ENCODE data around the gene KLF15. TPM values are rescaled to one million over a fixed set of nuclear protein-coding genes. Genes with fewer than 3 reads are reported as not detected.

KLF15 gene
- total and polyA plus RNA-seq, 2 of the 8 experiments (the other 6 are each of a cell fraction or from before 2014, with no cell fraction given), result 15.7 to 19.5 TPM

DNA sequence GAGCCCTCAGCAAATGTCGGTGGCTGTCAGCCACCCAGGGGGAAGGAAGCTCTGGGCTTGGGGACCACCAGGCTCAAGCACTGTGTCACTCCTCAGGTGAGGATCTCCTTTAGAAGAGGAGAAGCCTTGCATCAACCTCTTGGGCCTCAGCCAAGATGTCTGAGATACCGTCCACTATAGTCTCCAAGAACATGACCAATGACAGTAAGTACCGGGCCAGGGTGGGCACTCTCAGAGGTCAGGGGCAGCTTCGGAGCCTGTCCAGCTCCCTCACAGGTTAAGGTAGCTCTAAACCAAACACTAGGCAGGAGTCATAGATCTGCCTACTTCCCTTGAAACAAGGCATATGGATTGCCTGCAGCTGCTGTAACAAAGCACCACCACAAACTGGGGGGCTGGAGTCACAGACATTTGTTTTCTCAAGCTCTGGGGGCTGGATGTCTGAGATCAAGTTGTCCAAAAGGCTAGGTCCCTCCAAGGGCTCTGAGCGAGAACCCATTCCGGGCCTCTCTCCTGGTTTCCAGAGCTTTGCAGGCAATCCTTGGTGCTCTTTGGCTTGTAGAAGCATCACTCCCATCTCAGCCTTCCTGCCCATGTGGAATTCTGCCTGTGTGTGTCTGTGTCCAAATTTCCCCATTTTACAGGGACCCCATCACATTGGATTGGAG lies 38.8 kb upstream of the KLF15 start (continued):
- TF ChIP-seq TEAD4 (IDR thresholded peaks at IDR 0.05; ENCODE audit: low read depth, low read length) (no peak), CHD1 (IDR thresholded peaks at IDR 0.05; ENCODE audit: low read depth, low read length) (no peak), YY1 (IDR thresholded peaks at IDR 0.05; ENCODE audit: low read depth, low read length) (no peak), KDM1A (IDR thresholded peaks at IDR 0.05; ENCODE audit: borderline replicate concordance, low read length) (no peak)

All from H1 (cell line).